ENCODE measurements around the gene RANBP3.
A peak's percentile ranks its signal among the peaks of the same experiment; 100 is the strongest.

RANBP3 gene

DNA sequence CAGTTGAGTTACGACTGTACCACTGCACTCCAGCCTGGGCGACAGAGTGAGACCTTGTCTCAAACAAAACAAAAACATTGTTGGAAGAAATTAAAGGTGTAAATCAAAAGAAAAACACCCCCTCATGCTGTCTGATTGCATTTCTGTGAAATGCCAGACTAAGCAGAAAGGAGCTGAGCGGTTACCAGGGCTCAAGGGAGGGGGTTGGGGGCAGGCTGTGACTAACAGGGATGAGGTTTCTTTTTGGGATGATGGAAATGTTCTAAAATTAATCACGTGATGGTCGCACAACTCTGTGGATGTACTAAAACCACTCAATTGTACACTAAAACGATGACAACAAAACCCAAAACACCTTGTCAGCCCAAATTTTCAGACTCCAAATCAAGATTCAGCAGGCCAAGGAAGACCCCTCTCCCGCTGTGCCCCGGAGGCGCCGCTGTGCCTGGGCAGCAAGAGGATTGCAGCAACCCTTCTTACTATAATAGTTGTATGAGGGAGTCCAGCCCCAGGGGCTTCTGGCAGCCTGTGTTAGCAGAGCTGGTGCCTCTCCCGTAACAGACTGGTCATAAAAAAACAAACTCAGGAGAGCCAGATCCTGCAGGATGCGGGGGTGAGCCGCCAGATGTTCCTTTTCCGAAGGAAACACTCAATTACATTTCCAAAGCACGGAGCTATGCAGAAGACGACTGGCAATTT is 43.0 kb downstream of the RANBP3 start:
- DNase-seq (ENCODE audit: extremely low read depth, low read depth), result peak; percentile 75

DNA sequence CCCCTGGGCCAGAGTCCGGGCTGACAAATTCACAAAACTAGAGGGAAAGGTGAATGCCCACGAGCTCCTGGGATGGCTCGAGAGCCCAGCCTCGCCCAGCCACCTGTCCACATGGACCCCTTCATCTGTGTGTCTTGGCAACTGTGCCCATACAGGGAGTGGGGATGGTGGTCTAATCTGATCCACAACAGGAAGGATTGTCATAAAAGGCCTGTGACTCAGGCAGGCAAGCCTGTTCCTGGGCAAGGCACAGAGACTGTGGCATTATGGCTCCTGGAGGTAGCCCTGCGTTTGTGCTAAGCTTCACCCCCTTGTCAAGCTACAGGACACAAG is 43.9 kb downstream of the RANBP3 start:
- DNase-seq (ENCODE audit: extremely low read depth, low read depth), result no peak
- H3K4me3 ChIP-seq (replicated peaks; ENCODE audit: low read depth, low read length), result no peak overlapping the region
- TF ChIP-seq, protein P1, sequence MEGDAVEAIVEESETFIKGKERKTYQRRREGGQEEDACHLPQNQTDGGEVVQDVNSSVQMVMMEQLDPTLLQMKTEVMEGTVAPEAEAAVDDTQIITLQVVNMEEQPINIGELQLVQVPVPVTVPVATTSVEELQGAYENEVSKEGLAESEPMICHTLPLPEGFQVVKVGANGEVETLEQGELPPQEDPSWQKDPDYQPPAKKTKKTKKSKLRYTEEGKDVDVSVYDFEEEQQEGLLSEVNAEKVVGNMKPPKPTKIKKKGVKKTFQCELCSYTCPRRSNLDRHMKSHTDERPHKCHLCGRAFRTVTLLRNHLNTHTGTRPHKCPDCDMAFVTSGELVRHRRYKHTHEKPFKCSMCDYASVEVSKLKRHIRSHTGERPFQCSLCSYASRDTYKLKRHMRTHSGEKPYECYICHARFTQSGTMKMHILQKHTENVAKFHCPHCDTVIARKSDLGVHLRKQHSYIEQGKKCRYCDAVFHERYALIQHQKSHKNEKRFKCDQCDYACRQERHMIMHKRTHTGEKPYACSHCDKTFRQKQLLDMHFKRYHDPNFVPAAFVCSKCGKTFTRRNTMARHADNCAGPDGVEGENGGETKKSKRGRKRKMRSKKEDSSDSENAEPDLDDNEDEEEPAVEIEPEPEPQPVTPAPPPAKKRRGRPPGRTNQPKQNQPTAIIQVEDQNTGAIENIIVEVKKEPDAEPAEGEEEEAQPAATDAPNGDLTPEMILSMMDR (IDR thresholded peaks at IDR 0.05; ENCODE audit: low read depth, low read length, missing control alignments), result no peak

More for the DNA sequence above, 43.0 kb downstream of the RANBP3 start:
- no peak overlapping the region; the same call in 1 of the 2 replicates for H3K4me3 ChIP-seq (replicated peaks; ENCODE audit: low read depth, low read length)
- TF ChIP-seq, protein P1 (IDR thresholded peaks at IDR 0.05; ENCODE audit: low read depth, low read length, missing control alignments), result no peak

DNA sequence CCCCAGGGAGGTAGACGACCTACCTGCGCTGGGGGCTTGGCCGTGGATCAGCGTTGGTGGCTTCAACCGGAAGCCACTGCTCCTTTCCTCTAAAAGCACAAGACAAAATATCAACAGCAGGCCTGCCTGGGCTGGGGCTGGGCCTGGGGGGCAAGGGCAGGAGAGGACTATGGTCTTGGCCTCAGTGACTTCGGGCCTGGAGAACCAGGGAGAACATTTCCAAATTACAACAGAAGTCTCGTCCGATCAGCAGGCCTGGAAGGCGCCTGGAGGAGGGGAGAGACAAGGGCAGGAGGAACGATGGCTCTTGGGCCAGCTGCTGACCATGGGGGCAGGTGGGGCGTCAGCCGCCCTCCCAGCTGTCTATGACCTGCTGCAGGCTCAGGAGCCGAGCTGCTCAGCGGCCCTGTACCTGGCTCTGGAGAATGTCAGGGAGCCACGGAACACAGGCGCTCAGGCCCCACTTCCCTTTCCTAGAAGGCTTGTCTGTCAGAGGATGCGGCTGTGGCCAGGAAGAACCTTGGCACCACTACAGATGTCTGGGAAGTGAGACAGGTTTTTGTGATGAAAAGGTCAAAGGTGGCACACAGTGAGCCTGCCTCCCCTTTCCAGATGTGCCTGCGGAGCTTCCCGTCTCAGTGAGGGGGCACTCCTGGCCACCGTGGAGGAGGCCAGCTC is 44.4 kb downstream of the RANBP3 start:
- DNase-seq (ENCODE audit: extremely low read depth, low read depth), result no peak
- no peak overlapping the region for H3K4me3 ChIP-seq (replicated peaks; ENCODE audit: low read depth, low read length)
- TF ChIP-seq, protein P1 (IDR thresholded peaks at IDR 0.05; ENCODE audit: low read depth, low read length, missing control alignments), result no peak

DNA sequence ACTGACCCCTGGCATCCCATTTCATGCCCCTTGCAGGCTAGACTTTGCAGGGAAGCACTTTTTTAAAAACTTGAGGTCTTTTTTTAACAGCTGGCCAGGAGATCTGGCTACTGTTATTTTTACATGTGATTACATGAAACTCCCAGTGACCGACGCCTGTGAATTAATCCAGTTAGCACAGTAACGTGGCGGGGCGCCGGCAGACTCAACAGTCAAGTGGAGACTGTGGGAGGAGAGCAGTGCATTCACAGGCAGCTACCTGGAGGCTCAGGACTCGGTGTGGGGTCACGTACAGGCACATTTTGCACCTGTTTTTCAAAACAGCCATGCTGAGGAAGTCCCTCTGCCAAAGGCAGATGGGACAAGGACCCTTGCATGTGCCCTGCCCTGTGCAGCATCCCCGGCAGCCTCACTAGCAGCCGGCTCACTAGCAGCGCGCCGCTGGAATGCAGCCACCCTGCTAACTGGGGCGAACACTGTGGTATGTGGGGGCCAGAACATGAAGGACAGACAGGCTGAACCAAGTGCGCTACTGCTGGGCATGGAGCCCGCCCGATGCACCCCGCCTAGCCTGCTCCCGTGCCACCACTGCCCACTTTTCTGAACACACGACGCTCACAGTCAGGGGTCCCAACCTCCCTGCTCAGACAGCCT is 45.2 kb downstream of the RANBP3 start:
- no peak for DNase-seq (ENCODE audit: extremely low read depth, low read depth)
- TF ChIP-seq, protein P1 (IDR thresholded peaks at IDR 0.05; ENCODE audit: low read depth, low read length, missing control alignments), result no peak
- H3K4me3 ChIP-seq (replicated peaks; ENCODE audit: low read depth, low read length), result no peak overlapping the region

DNA sequence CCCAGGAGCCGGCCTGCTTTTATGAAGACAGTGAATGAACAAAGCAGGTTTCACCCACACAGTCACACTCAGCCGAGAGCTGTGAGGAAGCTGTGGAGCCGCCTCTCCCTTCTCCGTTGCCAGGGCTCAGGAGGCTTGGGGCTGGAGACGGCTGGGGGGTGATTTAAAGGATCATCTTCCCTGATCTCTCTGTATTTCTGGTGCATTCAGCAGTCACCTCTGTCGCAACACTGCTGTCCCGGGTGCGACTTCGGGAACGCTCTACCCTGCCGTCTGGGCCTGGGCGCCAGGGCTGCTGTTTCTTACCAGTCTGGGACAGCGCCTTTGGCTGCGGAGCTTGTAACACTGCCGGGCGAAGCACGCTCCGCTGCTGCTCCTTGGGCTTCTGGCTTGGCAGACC is 45.8 kb downstream of the RANBP3 start:
- H3K4me3 ChIP-seq (replicated peaks; ENCODE audit: low read depth, low read length), result no peak overlapping the region
- DNase-seq (ENCODE audit: extremely low read depth, low read depth), result no peak
- TF ChIP-seq, protein P1 (IDR thresholded peaks at IDR 0.05; ENCODE audit: low read depth, low read length, missing control alignments), result no peak

DNA sequence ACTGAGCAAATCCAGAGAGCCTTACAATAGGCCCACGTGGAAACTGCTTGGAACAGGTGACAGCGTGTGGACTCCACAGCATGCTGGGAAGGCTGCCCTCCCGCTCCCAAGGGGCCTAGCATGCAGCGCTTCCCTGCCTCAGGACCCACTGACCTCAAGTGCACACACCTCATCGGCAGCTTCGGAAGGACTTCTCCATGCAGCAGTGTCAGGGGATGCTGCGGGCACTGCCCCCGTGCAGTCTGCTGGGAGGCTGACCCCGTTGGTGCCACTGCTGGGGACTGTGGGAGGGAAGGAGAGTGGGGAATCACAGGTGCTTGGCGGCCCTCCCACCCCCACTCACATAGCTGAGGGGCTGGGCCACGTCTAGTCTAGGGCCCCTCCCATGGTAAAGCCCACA is 46.7 kb downstream of the RANBP3 start:
- no peak overlapping the region for H3K4me3 ChIP-seq (replicated peaks; ENCODE audit: low read depth, low read length)
- TF ChIP-seq, protein P1 (IDR thresholded peaks at IDR 0.05; ENCODE audit: low read depth, low read length, missing control alignments), result no peak
- no peak for DNase-seq (ENCODE audit: extremely low read depth, low read depth)
